Body of pancreas (tissue), 4 donors: ENCODE results near the gene ETV1.

Experiments used
- CTCF ChIP-seq, 7 experiments: fragments of 450-650 bp in 4 of 7; fragments of 200-600 bp in 3 of 7; sonication (generic) in 3 of 7; IDR thresholded peaks; one replicate each; pipeline ENCODE4 v1.5.1; 2016 to 2019; ENCODE audit warnings: antibody characterized with exemption in 7 of 7
- POLR2A ChIP-seq, 3 donors: fragments of 450-650 bp; IDR thresholded peaks; one replicate each; pipeline ENCODE4 v1.6.1; 2016; ENCODE audit warnings: antibody characterized with exemption in 3 of 3, mild to moderate bottlenecking in 2 of 3

DNA sequence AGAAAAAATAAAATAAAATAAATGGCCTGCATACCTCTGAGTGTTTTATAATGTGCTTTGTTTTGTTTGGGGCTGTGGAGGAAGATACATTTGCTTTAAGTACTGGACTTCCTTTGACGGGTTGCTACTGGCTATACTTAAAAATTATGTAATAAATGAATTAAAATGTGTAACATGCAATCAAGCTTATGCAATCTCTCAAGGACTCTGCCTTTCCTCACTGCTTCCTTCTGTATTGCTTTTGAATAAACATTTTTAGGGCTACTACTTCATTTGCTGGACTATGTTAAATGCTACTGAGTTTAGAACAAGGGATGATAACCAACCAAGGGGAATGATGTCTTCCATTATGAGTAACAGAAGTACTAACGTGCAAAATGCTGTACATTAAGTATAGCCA, 91.6 kb downstream of the ETV1 start:
- TF ChIP-seq CTCF (IDR thresholded peaks at IDR 0.05): no peak
- no peak for TF ChIP-seq POLR2A (IDR thresholded peaks at IDR 0.05)
